AG04450 (cell line): ENCODE results near the gene CELA2B. TPM values are rescaled to one million over a fixed set of nuclear protein-coding genes. Genes with fewer than 3 reads are reported as not detected.

ENCODE experiments used
- CTCF ChIA-PET: fragments of 300-600, 350-600 bp; formaldehyde crosslinking; extraction: SDS; loops from one replicate; lab custom pipeline; 2022; ENCODE audit warnings: antibody characterized with exemption, inconsistent platforms; lab: Charles Lee
- POLR2A ChIA-PET: fragments of 350-600 bp; formaldehyde crosslinking; extraction: SDS; loops from one replicate; lab custom pipeline; 2021; ENCODE audit warnings: antibody characterized with exemption, inconsistent platforms; lab: Yijun Ruan, JAX
- DNase-seq: peaks from one replicate; pipeline ENCODE4 v3.0.0-alpha.2; 2011; ENCODE audit warnings: low read depth, low spot score
- H3K27ac ChIP-seq: one replicate; pipeline ENCODE4 v1.5.1; 2012; ENCODE audit warnings: low read depth, low read length, control low read depth
- H3K27me3 ChIP-seq: one replicate; pipeline ENCODE4 v1.6.0; 2012; ENCODE audit warnings: low read length; ENCODE audit not compliant: control insufficient read depth, insufficient read depth
- H3K4me3 ChIP-seq: 2 replicates; pipeline ENCODE4 v1.5.1; 2011; ENCODE audit warnings: mild to moderate bottlenecking, low read depth, low read length, control low read depth
- H3K9me3 ChIP-seq: 2 replicates; pipeline ENCODE4 v1.5.1; 2012; ENCODE audit warnings: low read length; ENCODE audit not compliant: control insufficient read depth, insufficient read depth
- CTCF ChIP-seq: IDR thresholded peaks from 2 replicates; pipeline ENCODE4 v1.5.1; 2011; ENCODE audit warnings: low read depth, low read length, control low read depth, inconsistent platforms
- polyA plus RNA-seq: library from polyadenylated mRNA; depleted of rRNA; stranded (reverse); fragments of >200 nt; gene quantifications from 2 replicates; pipeline ENCODE4 v1.2.3, GENCODE V29; 2011

The CELA2B gene
- polyA plus RNA-seq, 1 experiment = not detected

- POLR2A ChIA-PET = interaction anchor here (0.6 to 0.7 kb wide), 2 partner anchors 78 to 101 kb away, joined by 3 read pairs; no protein-coding TSS in a partner anchor
- Histone ChIP-seq H3K4me3 (peak overlapping the region; percentile 84), H3K27me3 (no peaks in the 10 kb centered on the region), H3K27ac (no peak overlapping the region), H3K9me3 (peaks cover 4% of the 10 kb centered on the region; the same call in 1 of the 2 replicates)
- CTCF ChIA-PET = no interaction called here
- no peak for DNase-seq
- TF ChIP-seq CTCF = no peak
These were observed 49.4 kb downstream of the CELA2B start for GRCh38 chr1:15525050-15526020.

GRCh38 chr1:15526021-15526489 lies 50.2 kb downstream of the CELA2B start:
- Histone ChIP-seq H3K4me3 (peak overlapping the region; percentile 84), H3K27ac (no peak overlapping the region), H3K27me3 (no peaks in the 10 kb centered on the region), H3K9me3 (peaks cover 4% of the 10 kb centered on the region; the same call in 1 of the 2 replicates)
- no peak for DNase-seq
- CTCF ChIA-PET = no interaction called here
- no peak for TF ChIP-seq CTCF
- POLR2A ChIA-PET = interaction anchor here (0.6 kb wide), 2 partner anchors 77 to 367 kb away, joined by 3 read pairs; no protein-coding TSS in a partner anchor

GRCh38 chr1:15526490-15527339 lies 50.8 kb downstream of the CELA2B start, which contains the start of gene DNAJC16:
TSS of gene DNAJC16 (plus strand) at chr1:15526848. CDS start at chr1:15529106, 2,258 bp downstream.
- peak within 1 kb of the TSS; percentile 77 for H3K27ac ChIP-seq
- ChIA-PET POLR2A (interaction anchor here (0.6 kb wide), 2 partner anchors 162 to 368 kb away, joined by 3 read pairs; no protein-coding TSS in a partner anchor), CTCF (no interaction called here)
- H3K9me3 ChIP-seq = peaks cover 4% of the 10 kb centered on the region; the same call in 1 of the 2 replicates
- peak; percentile 27; the same call in 1 of the 2 replicates for TF ChIP-seq CTCF
- H3K4me3 ChIP-seq = peak within 1 kb of the TSS; percentile 84
- DNase-seq = peak; percentile 100
- no peaks in the 10 kb centered on the region for H3K27me3 ChIP-seq

GRCh38 chr1:15531003-15531402 lies 55.1 kb downstream of the CELA2B start:
- peaks cover 4% of the 10 kb centered on the region; the same call in 1 of the 2 replicates for H3K9me3 ChIP-seq
- no peak for DNase-seq
- no peak for TF ChIP-seq CTCF
- ChIA-PET POLR2A (no interaction called here), CTCF (no interaction called here)
- no peak overlapping the region for H3K4me3 ChIP-seq
- H3K27ac ChIP-seq = no peak overlapping the region
- no peaks in the 10 kb centered on the region for H3K27me3 ChIP-seq
